ENCODE measurements around the gene PFN2. TPM values are rescaled to one million over a fixed set of nuclear protein-coding genes. Genes with fewer than 3 reads are reported as not detected.

PFN2 gene
- total RNA-seq, 2 donors from 2014 or later = 2.4 to 3.0 TPM

DNA sequence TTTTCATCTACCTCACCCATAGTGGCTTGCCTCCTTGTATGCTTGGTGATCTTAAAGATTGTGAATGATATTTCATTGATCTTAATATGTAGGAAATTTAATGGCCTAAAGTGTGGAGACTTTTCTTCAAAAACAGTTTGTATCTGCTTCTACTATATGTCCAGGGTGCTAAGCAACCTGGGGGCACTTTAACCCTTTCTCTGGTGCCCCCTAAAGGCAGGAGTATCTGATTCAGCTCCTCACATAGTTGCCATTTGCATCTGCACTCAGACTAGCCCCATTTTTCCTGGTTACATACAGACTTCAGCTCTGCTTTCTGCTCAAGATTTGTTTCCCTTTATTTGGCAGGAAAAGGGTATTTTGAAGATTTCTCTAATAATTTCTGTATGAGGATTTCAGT, 5.2 kb upstream of the PFN2 start:
- DNase-seq (ENCODE audit: low spot score in 2 of 2) (no peak), ATAC-seq (no peak)
- H3K27ac Mint-ChIP-seq = no peak overlapping the region
- H3K9me3 Mint-ChIP-seq = no peaks in the 10 kb centered on the region
- H3K36me3 Mint-ChIP-seq = peaks cover 5 to 6% of the 10 kb centered on the region in 2 donors

DNA sequence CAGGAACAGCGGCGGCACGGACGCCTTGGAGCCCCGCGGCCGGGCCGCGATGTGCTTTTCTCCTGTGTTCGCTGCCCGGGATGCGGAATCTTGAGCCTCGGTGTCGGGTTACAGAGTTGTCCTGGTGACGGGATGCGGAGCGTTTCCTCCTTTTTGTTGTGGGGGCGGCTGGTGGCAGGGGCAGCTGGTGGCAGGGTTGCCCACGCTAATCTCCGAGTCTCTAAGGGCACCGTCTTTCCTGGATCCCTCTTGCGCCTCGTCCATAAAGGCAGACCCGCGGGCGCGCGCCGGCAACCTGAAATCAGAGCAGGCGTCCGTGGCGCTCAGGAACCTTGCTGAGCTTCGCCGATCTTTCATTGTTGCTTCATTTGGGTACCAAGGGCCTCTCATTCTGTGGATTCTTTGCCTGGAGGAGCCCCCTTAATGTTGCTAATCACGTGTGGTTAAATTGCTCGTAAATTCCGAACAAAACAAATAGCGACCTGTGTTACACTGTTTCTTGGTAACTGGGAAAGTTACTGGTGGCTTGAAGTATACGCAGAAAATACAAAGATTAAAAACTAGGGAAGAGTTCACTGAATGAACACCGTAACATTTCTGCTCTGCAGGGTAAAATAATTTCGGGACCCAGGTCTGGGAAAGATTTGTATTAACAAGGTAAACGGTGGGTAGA, 844 bp upstream of the PFN2 start:
- peak in 1 of 2 donors; percentile 31 for ATAC-seq
- peak overlapping the region; percentile 35 to 51 for H3K27ac Mint-ChIP-seq
- peaks cover 5 to 6% of the 10 kb centered on the region in 2 donors for H3K36me3 Mint-ChIP-seq
- H3K9me3 Mint-ChIP-seq = no peaks in the 10 kb centered on the region
- peak in 1 of 2 donors; percentile 20 for DNase-seq (ENCODE audit: low spot score in 2 of 2)

DNA sequence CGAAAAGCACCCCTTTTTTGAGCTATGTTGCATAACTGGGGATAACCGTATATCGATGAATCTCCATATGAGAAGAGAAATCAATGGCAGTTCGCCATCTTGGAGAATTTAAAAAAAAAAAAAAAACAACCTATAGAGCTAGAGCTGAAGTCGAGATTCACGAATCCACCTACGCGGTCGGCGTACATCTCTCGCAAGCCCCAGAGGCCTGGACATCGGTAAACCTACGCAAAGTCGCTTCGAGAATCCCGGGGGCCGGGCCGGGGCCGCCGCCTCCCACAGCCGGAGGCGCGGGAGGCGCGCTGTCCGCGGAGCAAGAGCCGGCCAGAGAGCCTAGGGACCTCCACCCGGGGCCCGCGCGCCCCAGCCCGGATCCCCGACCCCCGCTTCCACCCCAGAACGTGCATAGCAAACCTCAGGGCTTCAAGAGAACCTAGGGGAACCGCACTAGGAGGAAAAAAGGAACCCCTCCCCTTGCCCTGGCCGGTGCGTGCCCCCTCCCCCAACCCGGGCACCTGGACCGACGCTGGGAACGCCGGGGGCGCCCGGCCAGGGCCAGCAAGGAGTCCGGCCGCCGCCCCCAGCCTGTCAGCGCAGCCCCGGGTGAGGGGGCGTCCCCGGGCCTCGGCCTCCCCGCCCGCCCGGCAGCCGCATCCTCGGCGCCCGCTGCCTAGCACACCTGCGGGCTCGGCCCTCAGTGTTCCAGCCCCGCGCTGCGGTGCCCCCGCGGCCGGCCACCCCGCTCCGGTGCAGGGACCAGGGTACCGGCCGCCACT, 567 bp downstream of the PFN2 start:
- Mint-ChIP-seq H3K9me3 (no peaks in the 10 kb centered on the region), H3K27ac (peak overlapping the region; percentile 45 to 57), H3K36me3 (peaks cover 5 to 6% of the 10 kb centered on the region in 2 donors)
- ATAC-seq = peak; percentile 70 to 72
- DNase-seq (ENCODE audit: low spot score in 2 of 2) = peak; percentile 67 to 73

DNA sequence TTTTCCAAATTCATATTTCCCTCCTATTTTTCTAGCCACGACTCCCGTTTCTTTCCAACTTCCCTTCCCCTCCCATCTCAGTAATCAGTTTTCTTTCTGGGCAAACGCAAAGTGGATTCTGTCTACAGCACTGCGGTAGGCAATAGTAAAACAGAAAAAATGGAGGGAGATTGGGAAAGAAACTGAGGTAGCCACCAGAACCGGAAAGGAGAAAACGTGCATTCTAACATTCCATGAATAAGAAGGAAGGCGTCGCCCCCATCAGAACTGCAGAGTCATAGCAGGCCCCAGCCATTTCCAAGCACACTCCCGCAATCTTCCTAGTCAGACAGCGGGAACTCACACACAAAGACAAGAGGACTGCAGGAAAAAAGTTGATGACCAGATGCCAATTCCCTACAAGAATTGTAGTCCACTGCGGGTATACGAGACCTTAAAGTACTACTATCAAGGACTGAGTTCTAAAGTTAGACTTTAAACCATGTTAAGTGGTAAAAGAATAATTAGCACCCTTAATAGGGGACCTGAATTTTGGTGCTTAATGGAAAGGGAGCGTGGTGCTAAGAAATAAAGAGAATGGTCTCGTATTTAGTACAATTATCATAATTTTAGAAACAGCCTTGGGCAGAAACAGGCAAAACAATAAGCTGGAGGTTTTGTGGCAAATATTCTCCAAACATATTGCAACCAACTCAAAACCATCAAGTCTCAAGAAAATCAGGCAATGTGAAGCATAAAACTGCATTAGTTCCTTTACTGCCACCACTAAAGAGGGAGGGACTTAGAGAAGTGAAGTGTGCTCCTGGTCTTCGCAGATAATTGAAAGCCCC, 1.4 kb downstream of the PFN2 start:
- Mint-ChIP-seq H3K27ac (peak overlapping the region; percentile 45 to 57), H3K9me3 (no peaks in the 10 kb centered on the region), H3K36me3 (peaks cover 5 to 6% of the 10 kb centered on the region in 2 donors)
- DNase-seq (ENCODE audit: low spot score in 2 of 2) (no peak), ATAC-seq (peak in 1 of 2 donors; percentile 8)

GRCh38 chr3:149968216-149968615, 2.5 kb downstream of the PFN2 start:
- no peak for ATAC-seq
- no peak for DNase-seq (ENCODE audit: low spot score in 2 of 2)
- peaks cover 5 to 6% of the 10 kb centered on the region in 2 donors for H3K36me3 Mint-ChIP-seq
- no peaks in the 10 kb centered on the region for H3K9me3 Mint-ChIP-seq
- H3K27ac Mint-ChIP-seq = no peak overlapping the region

- Mint-ChIP-seq H3K9me3 (no peaks in the 10 kb centered on the region), H3K36me3 (peaks cover 5 to 6% of the 10 kb centered on the region in 2 donors), H3K27ac (no peak overlapping the region)
- ATAC-seq = no peak
- no peak for DNase-seq (ENCODE audit: low spot score in 2 of 2)
Measured at GRCh38 chr3:149967086-149967685, 3.5 kb downstream of the PFN2 start.

DNA sequence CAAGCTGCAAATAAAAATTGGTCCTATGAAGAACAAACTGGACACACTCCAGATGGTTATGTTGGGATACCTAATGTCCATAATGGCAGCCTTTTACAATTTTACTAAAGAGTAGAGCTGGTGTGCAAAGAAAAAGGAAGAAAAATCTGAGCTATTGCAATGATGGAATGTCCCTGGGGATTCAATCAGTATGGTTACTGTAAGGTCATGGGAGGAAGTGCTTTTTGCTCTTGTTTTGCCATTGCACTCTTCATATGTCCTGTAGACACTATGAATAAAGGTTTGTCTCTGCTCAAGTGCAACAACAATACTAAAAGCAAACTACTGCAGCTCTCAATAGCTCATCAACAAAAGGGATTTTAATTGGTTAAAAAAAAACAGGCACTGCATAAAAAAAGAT, 5.4 kb downstream of the PFN2 start:
- H3K36me3 Mint-ChIP-seq = peaks cover 0 to 4% of the 10 kb centered on the region in 2 donors
- no peaks in the 10 kb centered on the region for H3K9me3 Mint-ChIP-seq
- DNase-seq (ENCODE audit: low spot score in 2 of 2) = no peak
- no peak for ATAC-seq
- H3K27ac Mint-ChIP-seq = no peak overlapping the region

- no peak for ATAC-seq
- H3K36me3 Mint-ChIP-seq = peaks cover 0 to 4% of the 10 kb centered on the region in 2 donors
- no peaks in the 10 kb centered on the region for H3K9me3 Mint-ChIP-seq
- H3K27ac Mint-ChIP-seq = no peak overlapping the region
- no peak for DNase-seq (ENCODE audit: low spot score in 2 of 2)
Measured at GRCh38 chr3:149964291-149964690, 6.4 kb downstream of the PFN2 start.

DNA sequence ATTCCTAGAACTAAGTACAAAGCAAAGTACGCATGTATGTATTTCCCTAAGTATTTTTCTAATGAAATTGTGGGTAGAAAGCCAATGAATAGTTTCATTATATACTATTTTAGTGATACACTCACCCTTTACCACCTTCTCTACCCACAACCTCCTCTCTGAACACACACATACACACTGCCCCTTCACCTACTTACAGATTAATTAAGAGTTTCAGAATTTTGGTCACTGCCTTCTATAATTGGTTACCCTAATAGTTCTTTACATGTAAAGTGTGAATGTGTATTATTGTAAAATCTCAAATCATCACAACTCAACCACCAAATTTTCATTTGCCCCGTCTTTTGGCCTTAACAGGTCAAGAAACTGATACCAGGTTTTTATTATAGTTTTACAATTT, 7.2 kb downstream of the PFN2 start:
- H3K27ac Mint-ChIP-seq = no peak overlapping the region
- no peak for ATAC-seq

GRCh38 chr3:149959443-149959842, 11.3 kb downstream of the PFN2 start:
- peaks cover 0 to 4% of the 10 kb centered on the region in 2 donors for H3K36me3 Mint-ChIP-seq
- no peak overlapping the region for H3K27ac Mint-ChIP-seq
- DNase-seq (ENCODE audit: low spot score in 2 of 2) (no peak), ATAC-seq (no peak)
- no peaks in the 10 kb centered on the region for H3K9me3 Mint-ChIP-seq

More for the DNA sequence above, 7.2 kb downstream of the PFN2 start:
- Mint-ChIP-seq H3K36me3 (peaks cover 0 to 4% of the 10 kb centered on the region in 2 donors), H3K9me3 (no peaks in the 10 kb centered on the region)
- DNase-seq (ENCODE audit: low spot score in 2 of 2) = no peak

DNA sequence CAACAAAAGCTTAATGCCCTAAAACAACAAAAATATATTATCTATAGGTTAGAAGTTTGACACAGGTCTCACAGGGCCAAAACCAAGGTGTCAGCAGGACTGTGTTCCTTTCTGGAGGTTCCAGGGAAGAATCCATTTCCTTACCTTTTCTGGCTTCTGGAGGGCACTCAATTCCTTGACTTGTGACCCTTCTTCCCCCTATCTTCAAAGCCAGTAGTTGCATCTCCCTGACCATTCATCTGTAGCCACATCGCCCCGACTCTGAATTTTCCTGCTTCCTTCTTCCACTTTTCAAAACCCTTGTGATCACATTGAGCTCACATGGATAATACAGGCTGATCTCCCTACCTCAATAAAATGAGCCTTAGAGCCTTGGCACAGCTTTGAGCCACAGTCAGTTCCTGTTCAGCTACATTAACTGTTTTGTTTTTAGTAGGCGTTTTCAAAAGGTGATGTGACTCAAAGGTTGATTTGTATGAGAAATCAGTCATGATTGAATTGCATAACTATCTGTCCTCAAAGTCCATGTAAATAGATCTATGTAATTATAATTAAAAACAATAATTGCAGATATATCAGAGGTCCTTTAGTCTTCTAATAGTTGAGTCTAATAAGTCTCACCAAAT, 12.4 kb downstream of the PFN2 start:
- no peak overlapping the region for H3K27ac Mint-ChIP-seq
- peak in 1 of 2 donors; percentile 80 for ATAC-seq

GRCh38 chr3:149957361-149958125, 13.2 kb downstream of the PFN2 start:
- Mint-ChIP-seq H3K27ac (no peak overlapping the region), H3K36me3 (peaks cover 0 to 4% of the 10 kb centered on the region in 2 donors), H3K9me3 (no peaks in the 10 kb centered on the region)
- ATAC-seq (no peak), DNase-seq (ENCODE audit: low spot score in 2 of 2) (no peak)

More for the DNA sequence above, 12.4 kb downstream of the PFN2 start:
- peaks cover 0 to 4% of the 10 kb centered on the region in 2 donors for H3K36me3 Mint-ChIP-seq
- no peak for DNase-seq (ENCODE audit: low spot score in 2 of 2)
- no peaks in the 10 kb centered on the region for H3K9me3 Mint-ChIP-seq

DNA sequence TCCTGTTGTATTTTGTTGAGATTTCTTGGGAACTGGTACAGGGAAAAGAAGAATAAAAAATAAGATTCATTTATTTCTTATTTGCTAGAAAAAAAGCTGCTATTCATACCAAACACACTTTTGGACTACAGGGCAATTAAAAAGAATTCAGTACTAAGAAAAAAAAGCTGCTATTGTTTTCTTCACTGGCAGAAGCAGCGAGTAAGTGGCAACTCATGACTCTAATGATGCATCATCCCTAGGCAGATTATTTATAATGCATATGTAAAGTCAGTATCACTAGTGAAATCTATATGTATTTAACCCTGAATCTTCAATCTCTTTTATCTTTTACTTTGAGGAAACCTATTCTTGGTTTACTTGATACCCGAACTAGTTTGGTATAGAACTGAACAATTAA, 15.2 kb downstream of the PFN2 start:
- H3K9me3 Mint-ChIP-seq = no peaks in the 10 kb centered on the region
- no peak for DNase-seq (ENCODE audit: low spot score in 2 of 2)
- no peak for ATAC-seq
- H3K36me3 Mint-ChIP-seq = peaks cover 0 to under 1% of the 10 kb centered on the region in 2 donors
- H3K27ac Mint-ChIP-seq = no peak overlapping the region

DNA sequence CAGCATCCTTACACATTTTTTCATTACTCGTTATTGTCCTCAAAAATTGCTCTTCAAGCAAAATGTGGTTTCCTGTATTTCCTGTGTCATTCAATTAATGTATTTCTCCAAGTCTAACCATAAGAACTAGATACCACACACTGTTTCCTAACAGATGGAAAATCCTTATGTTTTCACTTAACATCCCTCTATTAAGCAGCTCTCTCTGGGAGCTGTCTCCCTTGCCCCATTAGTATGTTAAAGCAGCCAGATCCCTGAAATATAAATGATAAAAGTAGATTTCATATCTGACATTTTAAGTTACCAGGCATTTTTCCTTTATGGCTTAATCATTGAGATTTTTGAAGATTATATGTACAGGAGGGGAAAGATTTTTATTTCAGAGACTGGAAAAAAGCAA, 15.9 kb downstream of the PFN2 start:
- Mint-ChIP-seq H3K27ac (no peak overlapping the region), H3K9me3 (no peaks in the 10 kb centered on the region), H3K36me3 (no peaks in the 10 kb centered on the region)
- ATAC-seq (no peak), DNase-seq (ENCODE audit: low spot score in 2 of 2) (no peak)

GRCh38 chr3:149949181-149949580, 21.5 kb downstream of the PFN2 start:
- H3K27ac Mint-ChIP-seq = no peak overlapping the region
- no peak for ATAC-seq
- H3K36me3 Mint-ChIP-seq = peaks cover 6 to 7% of the 10 kb centered on the region in 2 donors

More at GRCh38 chr3:149949181-149949580, 21.5 kb downstream of the PFN2 start:
- no peak for DNase-seq (ENCODE audit: low spot score in 2 of 2)
- H3K9me3 Mint-ChIP-seq = no peaks in the 10 kb centered on the region

All from activated naive CD4-positive, alpha-beta T cell treated with anti-CD3 and anti-CD28 coated beads, Interleukin-2, amount 50 U/mL, for 72 hours (primary cell).